ENCODE measurements around the gene SPOCK1.

SPOCK1 gene

GRCh38 chr5:137250421-137250820, 248.7 kb downstream of the SPOCK1 start:
- Histone ChIP-seq H3K9me3 (no peaks in the 10 kb centered on the region), H3K27me3 (no peaks in the 10 kb centered on the region), H3K4me1 (no peaks in the 10 kb centered on the region), H3K36me3 (no peaks in the 10 kb centered on the region), H3K4me3 (ENCODE audit: low read depth, low read length) (no peak overlapping the region)
- no peak for TF ChIP-seq CTCF (IDR thresholded peaks at IDR 0.05; ENCODE audit: low read depth, low read length)
- no peak for DNase-seq

GRCh38 chr5:137248527-137248926, 250.6 kb downstream of the SPOCK1 start:
- H3K9me3 ChIP-seq = no peaks in the 10 kb centered on the region
- TF ChIP-seq CTCF (IDR thresholded peaks at IDR 0.05; ENCODE audit: low read depth, low read length) = no peak
- H3K36me3 ChIP-seq = no peaks in the 10 kb centered on the region
- no peak for DNase-seq
- no peak overlapping the region for H3K4me3 ChIP-seq (ENCODE audit: low read depth, low read length)
- H3K4me1 ChIP-seq = no peaks in the 10 kb centered on the region
- H3K27me3 ChIP-seq = no peaks in the 10 kb centered on the region

GRCh38 chr5:137245438-137245837, 253.7 kb downstream of the SPOCK1 start:
- no peaks in the 10 kb centered on the region for H3K4me1 ChIP-seq
- H3K4me3 ChIP-seq (ENCODE audit: low read depth, low read length) = no peak overlapping the region
- H3K9me3 ChIP-seq = no peaks in the 10 kb centered on the region
- no peaks in the 10 kb centered on the region for H3K27me3 ChIP-seq
- TF ChIP-seq CTCF (IDR thresholded peaks at IDR 0.05; ENCODE audit: low read depth, low read length) = no peak
- DNase-seq = no peak
- no peaks in the 10 kb centered on the region for H3K36me3 ChIP-seq

- TF ChIP-seq CTCF (IDR thresholded peaks at IDR 0.05; ENCODE audit: low read depth, low read length) = no peak
These were observed 258.8 kb downstream of the SPOCK1 start for GRCh38 chr5:137240285-137240684.

GRCh38 chr5:137236849-137237507, 262.1 kb downstream of the SPOCK1 start:
- Histone ChIP-seq H3K4me1 (no peaks in the 10 kb centered on the region), H3K4me3 (ENCODE audit: low read depth, low read length) (no peak overlapping the region), H3K9me3 (no peaks in the 10 kb centered on the region), H3K27me3 (no peaks in the 10 kb centered on the region), H3K36me3 (no peaks in the 10 kb centered on the region)
- no peak for DNase-seq
- no peak for TF ChIP-seq CTCF (IDR thresholded peaks at IDR 0.05; ENCODE audit: low read depth, low read length)

More at GRCh38 chr5:137240285-137240684, 258.8 kb downstream of the SPOCK1 start:
- no peaks in the 10 kb centered on the region for H3K4me1 ChIP-seq
- no peaks in the 10 kb centered on the region for H3K36me3 ChIP-seq
- H3K27me3 ChIP-seq = no peaks in the 10 kb centered on the region
- H3K4me3 ChIP-seq (ENCODE audit: low read depth, low read length) = no peak overlapping the region
- DNase-seq = no peak
- no peaks in the 10 kb centered on the region for H3K9me3 ChIP-seq

- Histone ChIP-seq H3K36me3 (no peaks in the 10 kb centered on the region), H3K4me1 (no peaks in the 10 kb centered on the region), H3K4me3 (ENCODE audit: low read depth, low read length) (no peak overlapping the region), H3K9me3 (no peaks in the 10 kb centered on the region), H3K27me3 (no peaks in the 10 kb centered on the region)
- DNase-seq = no peak
- no peak for TF ChIP-seq CTCF (IDR thresholded peaks at IDR 0.05; ENCODE audit: low read depth, low read length)
These were observed 262.9 kb downstream of the SPOCK1 start for GRCh38 chr5:137236252-137236651.

All from BE2C (cell line).